Right kidney (tissue), 1 donor: Measurements from ENCODE around the gene NLGN2.

Experiments used
- DNase-seq: peaks from one replicate; pipeline ENCODE4 v3.0.0-alpha.2; 2016

Gene NLGN2

GRCh38 chr17:7437369-7437863 is 29.8 kb downstream of the NLGN2 start:
- DNase-seq: no peak

GRCh38 chr17:7437950-7438614 is 30.4 kb downstream of the NLGN2 start:
- DNase-seq: peak; percentile 80

- DNase-seq: no peak
Observed at GRCh38 chr17:7438656-7439460, 31.2 kb downstream of the NLGN2 start.

- peak; percentile 50 for DNase-seq
Observed at GRCh38 chr17:7439462-7440112, 31.9 kb downstream of the NLGN2 start, which contains the start of gene FGF11. Gene FGF11 (plus strand): TSS chr17:7439512. CDS start chr17:7439621, 109 bp downstream.

- peak; percentile 87 for DNase-seq
Observed at GRCh38 chr17:7440113-7440833, 32.6 kb downstream of the NLGN2 start.

- DNase-seq: no peak
Observed at GRCh38 chr17:7440834-7441195, 33.2 kb downstream of the NLGN2 start.

- DNase-seq: no peak
Observed at GRCh38 chr17:7441266-7441665, 33.6 kb downstream of the NLGN2 start.

GRCh38 chr17:7442142-7442541 is 34.5 kb downstream of the NLGN2 start:
- no peak for DNase-seq

- DNase-seq: no peak
Observed at GRCh38 chr17:7443499-7444485, 36.1 kb downstream of the NLGN2 start.

- DNase-seq: peak; percentile 77
Observed at GRCh38 chr17:7444682-7445618, 37.3 kb downstream of the NLGN2 start, which contains the start of gene CHRNB1. Gene CHRNB1 (plus strand): TSS chr17:7445061. CDS start chr17:7445128, 67 bp downstream.

GRCh38 chr17:7445619-7445968 is 37.9 kb downstream of the NLGN2 start:
- DNase-seq: no peak

- no peak for DNase-seq
Observed at GRCh38 chr17:7448461-7448860, 40.8 kb downstream of the NLGN2 start.

GRCh38 chr17:7459961-7460545 is 52.4 kb downstream of the NLGN2 start:
- DNase-seq: no peak

GRCh38 chr17:7460850-7461660 is 53.4 kb downstream of the NLGN2 start:
- no peak for DNase-seq

GRCh38 chr17:7462474-7463371 is 55.1 kb downstream of the NLGN2 start:
- DNase-seq: no peak

GRCh38 chr17:7463372-7463846 is 55.8 kb downstream of the NLGN2 start:
- no peak for DNase-seq

- no peak for DNase-seq
Observed at GRCh38 chr17:7464081-7464480, 56.4 kb downstream of the NLGN2 start.
